Natural killer cell (primary cell): ENCODE results near the gene UST. TPM values are rescaled to one million over a fixed set of nuclear protein-coding genes. Genes with fewer than 3 reads are reported as not detected.

Experiments
- ATAC-seq, 3 donors: fragments of 150-1000 bp in 2 of 3; fragments of 200-7000 bp in 1 of 3; cut with Tn5 transposase; 1 replicate in 1 of 3; 2 replicates in 2 of 3; pipeline ENCODE4 v1.10.0; 2021; ENCODE audit warnings: mild to moderate bottlenecking in 2 of 3, moderate library complexity in 2 of 3
- DNase-seq, 2 donors: peaks; one replicate each; pipeline versions ENCODE4 v3.0.0 to v3.0.0-alpha.2; 2013 to 2021; ENCODE audit warnings: mixed read lengths in 1 of 2
- H3K27ac ChIP-seq: one replicate; pipeline ENCODE4 v1.5.1; 2013; ENCODE audit warnings: mild to moderate bottlenecking, low read length
- H3K27me3 ChIP-seq: one replicate; pipeline ENCODE4 v1.6.1; 2013; ENCODE audit warnings: low read length; ENCODE audit not compliant: control insufficient read depth, insufficient read depth
- H3K36me3 ChIP-seq: one replicate; pipeline ENCODE4 v1.6.1; 2013; ENCODE audit warnings: low read length; ENCODE audit not compliant: control insufficient read depth, insufficient read depth
- H3K4me1 ChIP-seq: one replicate; pipeline ENCODE4 v1.6.1; 2013; ENCODE audit warnings: low read length; ENCODE audit not compliant: control insufficient read depth, insufficient read depth
- H3K4me3 ChIP-seq: one replicate; pipeline ENCODE4 v1.5.1; 2013; ENCODE audit warnings: low read length
- H3K9me3 ChIP-seq: one replicate; pipeline ENCODE4 v1.6.1; 2013; ENCODE audit warnings: low read length; ENCODE audit not compliant: control insufficient read depth, insufficient read depth
- H3K27ac Mint-ChIP-seq, 2 donors: one replicate each; pipeline ENCODE4 v1.8.0; 2022; ENCODE audit warnings: mild to moderate bottlenecking in 2 of 2, mixed read lengths in 2 of 2, moderate library complexity in 1 of 2
- H3K27me3 Mint-ChIP-seq, 2 donors: one replicate each; pipeline ENCODE4 v1.8.0; 2022; ENCODE audit warnings: low read depth in 2 of 2, mixed read lengths in 2 of 2
- H3K36me3 Mint-ChIP-seq: one replicate; pipeline ENCODE4 v1.8.0; 2022; ENCODE audit warnings: mixed read lengths
- H3K4me1 Mint-ChIP-seq, 2 donors: one replicate each; pipeline ENCODE4 v1.8.0; 2022; ENCODE audit warnings: mixed read lengths in 2 of 2
- H3K4me3 Mint-ChIP-seq: one replicate; pipeline ENCODE4 v1.8.0; 2022; ENCODE audit warnings: mild to moderate bottlenecking, moderate library complexity, mixed read lengths
- H3K9me3 Mint-ChIP-seq, 2 donors: one replicate each; pipeline ENCODE4 v1.8.0; 2022; ENCODE audit warnings: mixed read lengths in 2 of 2
- whole genome bisulfite sequencing: methylation state at CpG from one replicate; pipeline ENCODE4 v1.1.7; 2013; ENCODE audit warnings: missing lambda C conversion rate; ENCODE audit not compliant: insufficient coverage; 5-methylcytosine and 5-hydroxymethylcytosine counted together
- intact Hi-C: fragments of 100-400 bp; cut with micrococcal nuclease; formaldehyde crosslinking; loops from one replicate; pipeline ENCODE4 v1.14.2; 2022
- total RNA-seq, 4 donors: library from RNA; stranded (reverse); fragments of 120-200 nt in 1 of 4; gene quantifications; one replicate each; pipeline versions ENCODE4 v1.2.3 to v1.2.4, GENCODE V29; 2013 to 2022
- TF ChIP-seq, protein P1 (sequence below): fragments of 200-600 bp; IDR thresholded peaks from one replicate; pipeline ENCODE4 v1.8.0; 2022; ENCODE audit warnings: antibody characterized with exemption

The UST gene
- total RNA-seq, 3 donors from 2014 or later (not counting 1 experiment from before 2014, with no cell fraction given): 6.3 to 11.9 (median 10.6) TPM

DNA sequence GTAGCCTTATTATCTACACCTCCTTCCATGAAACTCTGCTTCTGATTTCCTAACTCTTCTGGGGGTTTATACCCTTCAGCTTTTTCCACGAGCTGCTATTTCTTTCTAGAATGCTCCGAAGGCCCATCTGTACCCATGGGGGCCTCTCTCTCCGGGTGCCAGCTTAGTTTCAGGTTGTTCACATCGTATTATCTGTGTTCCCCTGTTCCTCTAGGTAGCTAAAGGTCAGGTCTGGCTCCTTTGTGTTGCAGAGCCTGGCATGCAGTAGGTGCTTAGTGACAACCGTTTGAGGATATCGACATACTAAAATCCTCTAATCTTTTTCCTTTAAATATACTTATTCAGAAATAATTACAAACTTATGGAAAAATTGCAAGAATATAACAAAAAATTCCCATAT lies 73.0 kb downstream of the UST start:
- Mint-ChIP-seq H3K36me3 (no peaks in the 10 kb centered on the region), H3K4me3 (no peak overlapping the region), H3K27me3 (no peaks in the 10 kb centered on the region), H3K9me3 (peaks cover 0 to 3% of the 10 kb centered on the region in 2 donors), H3K27ac (no peak overlapping the region), H3K4me1 (peaks cover 34 to 55% of the 10 kb centered on the region in 2 donors)
- intact Hi-C loops: no loop called here
- DNase-seq: no peak
- TF ChIP-seq, protein P1, sequence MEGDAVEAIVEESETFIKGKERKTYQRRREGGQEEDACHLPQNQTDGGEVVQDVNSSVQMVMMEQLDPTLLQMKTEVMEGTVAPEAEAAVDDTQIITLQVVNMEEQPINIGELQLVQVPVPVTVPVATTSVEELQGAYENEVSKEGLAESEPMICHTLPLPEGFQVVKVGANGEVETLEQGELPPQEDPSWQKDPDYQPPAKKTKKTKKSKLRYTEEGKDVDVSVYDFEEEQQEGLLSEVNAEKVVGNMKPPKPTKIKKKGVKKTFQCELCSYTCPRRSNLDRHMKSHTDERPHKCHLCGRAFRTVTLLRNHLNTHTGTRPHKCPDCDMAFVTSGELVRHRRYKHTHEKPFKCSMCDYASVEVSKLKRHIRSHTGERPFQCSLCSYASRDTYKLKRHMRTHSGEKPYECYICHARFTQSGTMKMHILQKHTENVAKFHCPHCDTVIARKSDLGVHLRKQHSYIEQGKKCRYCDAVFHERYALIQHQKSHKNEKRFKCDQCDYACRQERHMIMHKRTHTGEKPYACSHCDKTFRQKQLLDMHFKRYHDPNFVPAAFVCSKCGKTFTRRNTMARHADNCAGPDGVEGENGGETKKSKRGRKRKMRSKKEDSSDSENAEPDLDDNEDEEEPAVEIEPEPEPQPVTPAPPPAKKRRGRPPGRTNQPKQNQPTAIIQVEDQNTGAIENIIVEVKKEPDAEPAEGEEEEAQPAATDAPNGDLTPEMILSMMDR: no peak
- Histone ChIP-seq H3K4me1 (peaks cover 4% of the 10 kb centered on the region), H3K36me3 (no peaks in the 10 kb centered on the region), H3K27ac (no peak overlapping the region), H3K9me3 (no peaks in the 10 kb centered on the region), H3K27me3 (no peaks in the 10 kb centered on the region), H3K4me3 (no peak overlapping the region)
- no peak for ATAC-seq
- 92% methylated on average over 5 of the region's 6 CpGs for WGBS

DNA sequence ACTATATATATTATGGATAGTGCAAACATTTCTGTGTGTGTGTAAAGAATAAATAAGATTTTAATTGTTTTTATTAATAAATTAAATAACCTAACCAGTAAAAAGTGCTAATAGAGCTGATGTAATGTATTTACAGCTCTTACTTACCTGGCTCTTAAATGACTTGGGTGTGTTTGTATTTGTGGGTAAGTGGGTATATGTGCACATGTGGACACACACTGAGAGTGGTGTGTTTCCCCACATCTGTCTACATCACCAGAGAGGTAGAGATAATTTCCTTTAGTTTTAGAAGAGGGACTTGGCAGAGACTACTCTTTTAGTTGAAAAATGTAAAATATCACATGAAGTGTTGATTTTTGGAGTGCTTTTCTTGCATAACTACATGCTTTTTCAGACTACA lies 76.0 kb downstream of the UST start:
- no peak for ATAC-seq
- intact Hi-C loops: no loop called here
- DNase-seq: no peak
- Mint-ChIP-seq H3K27me3 (no peaks in the 10 kb centered on the region), H3K4me1 (peaks cover 29 to 49% of the 10 kb centered on the region in 2 donors), H3K36me3 (no peaks in the 10 kb centered on the region), H3K4me3 (no peak overlapping the region), H3K27ac (no peak overlapping the region), H3K9me3 (no peaks in the 10 kb centered on the region)
- TF ChIP-seq, protein P1: no peak
- H3K4me1 ChIP-seq: peaks cover 4% of the 10 kb centered on the region
- H3K27me3 ChIP-seq: no peaks in the 10 kb centered on the region
- no peak overlapping the region for H3K4me3 ChIP-seq
- H3K36me3 ChIP-seq: no peaks in the 10 kb centered on the region
- H3K27ac ChIP-seq: no peak overlapping the region
- no peaks in the 10 kb centered on the region for H3K9me3 ChIP-seq

- intact Hi-C loops: no loop called here
- H3K4me1 Mint-ChIP-seq: peaks cover 36 to 49% of the 10 kb centered on the region in 2 donors
- peaks cover 9% of the 10 kb centered on the region for H3K4me1 ChIP-seq
- H3K27me3 ChIP-seq: no peaks in the 10 kb centered on the region
- ATAC-seq: peak; percentile 21 to 50 (median 47)
- no peak overlapping the region for H3K4me3 ChIP-seq
- WGBS: no CpG with 5 or more reads among the region's 1 CpG
- no peaks in the 10 kb centered on the region for H3K27me3 Mint-ChIP-seq
- no peaks in the 10 kb centered on the region for H3K9me3 Mint-ChIP-seq
- no peaks in the 10 kb centered on the region for H3K36me3 Mint-ChIP-seq
- H3K36me3 ChIP-seq: no peaks in the 10 kb centered on the region
- no peak overlapping the region for H3K27ac ChIP-seq
- TF ChIP-seq, protein P1: no peak
- DNase-seq: no peak
- no peaks in the 10 kb centered on the region for H3K9me3 ChIP-seq
- H3K27ac Mint-ChIP-seq: no peak overlapping the region
- H3K4me3 Mint-ChIP-seq: no peak overlapping the region
Observed at GRCh38 chr6:148824291-148824690, 77.5 kb downstream of the UST start.

GRCh38 chr6:148824960-148825359 lies 78.1 kb downstream of the UST start:
- TF ChIP-seq, protein P1: no peak
- Mint-ChIP-seq H3K27me3 (no peaks in the 10 kb centered on the region), H3K4me3 (no peak overlapping the region), H3K27ac (peak overlapping the region in 1 of 2 donors; percentile 47), H3K9me3 (no peaks in the 10 kb centered on the region), H3K4me1 (peaks cover 43 to 55% of the 10 kb centered on the region in 2 donors), H3K36me3 (no peaks in the 10 kb centered on the region)
- WGBS: 89% methylated on average over 1 of the region's 1 CpG
- no peaks in the 10 kb centered on the region for H3K9me3 ChIP-seq
- no peak overlapping the region for H3K27ac ChIP-seq
- H3K4me3 ChIP-seq: no peak overlapping the region
- DNase-seq (no peak), ATAC-seq (no peak)
- no peaks in the 10 kb centered on the region for H3K27me3 ChIP-seq
- H3K36me3 ChIP-seq: no peaks in the 10 kb centered on the region
- peaks cover 13% of the 10 kb centered on the region for H3K4me1 ChIP-seq
- intact Hi-C loops: no loop called here
